RWPE1 (cell line): ENCODE results near the gene LIMK1.
A peak's percentile ranks its signal among the peaks of the same experiment; 100 is the strongest.

ENCODE experiments used
- CTCF ChIA-PET: fragments of 350-600 bp; sonication (Branson Sonifier 250); formaldehyde crosslinking; extraction: SDS; loops from one replicate; lab custom pipeline; 2021; lab: Yijun Ruan, JAX
- POLR2A ChIA-PET: fragments of 400-600 bp; formaldehyde crosslinking; extraction: SDS; loops from one replicate; lab custom pipeline; 2020; ENCODE audit warnings: antibody characterized with exemption; ENCODE audit not compliant: low non-redundant PET; lab: Yijun Ruan, JAX
- DNase-seq: peaks from one replicate; pipeline ENCODE4 v3.0.0; 2012; ENCODE audit warnings: low spot score
- H3K27ac ChIP-seq: fragments of 450-650 bp; 2 replicates; pipeline ENCODE4 v1.5.1; 2017
- TF ChIP-seq, protein P1 (sequence below): fragments of 450-650 bp; conservative IDR thresholded peaks from 2 replicates; pipeline ENCODE4 v1.5.1; 2017; ENCODE audit warnings: low read depth, mild to moderate bottlenecking

Gene LIMK1

DNA sequence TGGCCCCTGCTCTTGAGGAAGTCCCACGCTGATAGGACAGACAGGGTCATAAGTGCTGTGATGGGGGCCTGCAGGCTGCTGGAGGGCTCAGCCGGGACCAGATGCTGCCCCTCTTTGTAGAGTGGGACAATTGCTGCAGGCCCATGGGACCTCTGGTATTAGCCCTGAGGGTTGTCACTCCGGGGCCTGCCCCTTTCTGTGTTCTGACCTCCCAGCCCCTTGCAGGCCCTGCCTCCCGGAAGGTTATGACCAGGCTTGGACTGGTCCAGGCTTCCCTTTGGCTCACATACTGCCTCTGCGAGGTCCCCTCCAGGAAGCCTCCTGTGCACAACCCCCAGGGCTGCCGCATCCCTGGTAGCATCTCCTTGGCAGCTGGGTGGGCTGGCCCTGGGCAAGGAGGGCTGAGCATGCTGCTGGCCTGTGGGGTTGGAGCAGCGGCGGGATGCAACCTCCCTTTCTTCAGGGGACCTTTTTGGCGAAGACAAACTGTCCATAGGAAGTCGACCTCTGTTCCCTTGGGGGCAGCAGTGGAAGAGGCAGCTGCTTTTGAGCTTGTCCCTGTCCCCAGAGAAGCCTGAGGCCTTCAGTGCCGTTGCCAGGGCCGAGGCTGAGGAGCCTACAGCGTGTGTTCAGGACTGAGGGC is 8.8 kb downstream of the LIMK1 start:
- ChIA-PET CTCF (no interaction called here), POLR2A (no interaction called here)
- peak overlapping the region; percentile 93 for H3K27ac ChIP-seq
- TF ChIP-seq, protein P1, sequence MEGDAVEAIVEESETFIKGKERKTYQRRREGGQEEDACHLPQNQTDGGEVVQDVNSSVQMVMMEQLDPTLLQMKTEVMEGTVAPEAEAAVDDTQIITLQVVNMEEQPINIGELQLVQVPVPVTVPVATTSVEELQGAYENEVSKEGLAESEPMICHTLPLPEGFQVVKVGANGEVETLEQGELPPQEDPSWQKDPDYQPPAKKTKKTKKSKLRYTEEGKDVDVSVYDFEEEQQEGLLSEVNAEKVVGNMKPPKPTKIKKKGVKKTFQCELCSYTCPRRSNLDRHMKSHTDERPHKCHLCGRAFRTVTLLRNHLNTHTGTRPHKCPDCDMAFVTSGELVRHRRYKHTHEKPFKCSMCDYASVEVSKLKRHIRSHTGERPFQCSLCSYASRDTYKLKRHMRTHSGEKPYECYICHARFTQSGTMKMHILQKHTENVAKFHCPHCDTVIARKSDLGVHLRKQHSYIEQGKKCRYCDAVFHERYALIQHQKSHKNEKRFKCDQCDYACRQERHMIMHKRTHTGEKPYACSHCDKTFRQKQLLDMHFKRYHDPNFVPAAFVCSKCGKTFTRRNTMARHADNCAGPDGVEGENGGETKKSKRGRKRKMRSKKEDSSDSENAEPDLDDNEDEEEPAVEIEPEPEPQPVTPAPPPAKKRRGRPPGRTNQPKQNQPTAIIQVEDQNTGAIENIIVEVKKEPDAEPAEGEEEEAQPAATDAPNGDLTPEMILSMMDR: no peak
- no peak for DNase-seq

DNA sequence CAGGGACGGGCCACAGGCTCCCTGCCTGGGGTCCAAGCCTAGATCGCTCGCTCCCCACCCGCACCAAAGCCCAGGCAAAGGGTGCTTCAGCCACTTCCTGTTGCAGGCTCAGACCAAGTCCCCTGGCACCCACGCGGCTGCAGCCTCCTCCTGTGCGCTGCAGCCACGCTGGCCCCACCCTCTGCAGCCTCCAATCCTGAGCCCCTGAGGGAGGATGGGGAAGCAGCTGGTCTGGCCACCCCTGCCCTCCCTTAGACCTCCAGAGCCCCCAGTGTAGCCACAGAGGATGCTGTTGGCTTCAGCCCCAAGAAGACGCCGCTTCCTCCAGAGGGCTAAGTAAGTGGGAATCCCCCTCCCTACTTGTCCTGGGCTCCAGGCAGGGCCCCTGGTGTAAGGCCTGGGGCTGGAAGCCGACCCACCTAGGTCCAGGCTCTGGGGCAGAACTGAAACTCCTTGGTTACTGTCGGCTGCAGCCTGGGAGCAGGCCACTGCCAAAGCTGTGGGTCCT is 9.4 kb downstream of the LIMK1 start:
- TF ChIP-seq, protein P1: no peak
- ChIA-PET POLR2A (no interaction called here), CTCF (interaction anchor here (0.6 kb wide), 1 partner anchor 96 kb away, joined by 3 read pairs; no protein-coding TSS in a partner anchor)
- DNase-seq: no peak
- H3K27ac ChIP-seq: peak overlapping the region; percentile 93

DNA sequence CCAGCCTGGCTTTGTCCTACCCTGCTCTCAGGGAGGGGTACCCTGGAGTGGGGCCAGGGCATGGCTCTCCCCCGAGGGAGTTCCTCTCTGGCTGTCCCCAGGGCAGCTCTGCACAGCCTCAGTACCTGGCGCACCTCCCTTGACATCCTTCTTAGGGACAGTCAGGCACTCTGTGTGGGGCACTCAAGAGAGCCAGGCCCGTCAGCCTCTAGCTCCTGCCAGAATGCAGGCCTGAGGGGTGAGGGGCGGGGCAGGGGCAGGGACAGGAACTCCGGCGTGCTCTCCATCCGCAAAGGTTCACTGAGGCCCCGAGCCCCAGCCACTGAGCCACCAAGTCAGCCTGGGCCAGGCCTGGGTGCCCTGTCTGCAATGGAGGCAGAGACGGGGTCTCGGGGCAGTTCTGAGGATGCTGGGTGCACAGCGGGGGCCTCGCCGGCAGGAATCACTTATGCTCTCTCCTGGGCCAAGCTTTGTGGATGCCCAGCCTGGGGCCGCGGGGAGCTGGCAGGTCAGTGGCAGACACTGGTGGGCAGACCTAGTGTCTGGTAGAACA is 10.1 kb downstream of the LIMK1 start:
- POLR2A ChIA-PET: no interaction called here
- CTCF ChIA-PET: interaction anchor here (0.6 to 0.7 kb wide), 2 partner anchors 26 to 95 kb away, joined by 3 read pairs; no protein-coding TSS in a partner anchor
- TF ChIP-seq, protein P1: no peak
- DNase-seq: no peak
- H3K27ac ChIP-seq: peak overlapping the region; percentile 93

DNA sequence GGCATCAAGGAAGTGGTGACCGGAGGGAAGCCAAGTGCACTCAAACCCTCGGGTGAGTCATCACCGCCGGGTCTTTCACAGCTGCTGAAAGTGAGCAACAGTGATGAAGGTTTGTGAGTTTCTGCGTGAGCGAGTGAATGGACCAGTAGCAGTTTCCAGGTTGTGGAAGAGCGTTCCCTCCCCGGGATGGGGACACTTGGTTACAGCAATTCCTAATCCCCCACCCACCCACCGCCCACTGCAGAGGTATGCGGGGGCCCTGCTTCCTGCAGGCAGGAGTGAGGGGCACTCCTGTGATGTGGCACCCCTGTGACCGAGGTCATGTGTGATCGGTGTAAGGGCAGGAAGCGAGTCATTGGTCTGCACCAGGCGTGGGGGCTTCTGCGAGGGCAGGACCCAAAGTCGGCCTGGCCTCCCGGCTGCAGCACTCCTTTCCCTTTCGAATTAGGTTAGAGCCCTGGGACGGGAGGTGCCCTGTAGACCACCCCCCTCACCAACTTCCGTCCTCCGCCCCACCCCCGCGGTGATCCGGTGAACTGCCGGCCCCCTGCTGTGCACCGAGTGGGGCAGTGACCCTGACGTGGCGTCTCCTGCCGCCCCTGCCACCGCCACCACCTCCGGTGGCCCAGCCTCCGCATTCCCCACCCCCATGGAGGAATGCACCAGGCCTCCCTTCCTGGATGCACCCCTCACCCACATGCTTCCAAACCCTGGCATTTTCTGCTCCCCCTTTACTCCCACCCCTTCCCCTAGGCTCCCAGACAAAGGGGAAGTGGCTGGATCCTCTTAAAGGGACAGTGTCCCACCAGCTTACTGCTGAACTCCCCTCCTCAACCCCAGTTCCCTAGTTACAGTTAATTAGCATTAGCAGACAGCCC is 10.9 kb downstream of the LIMK1 start:
- CTCF ChIA-PET: interaction anchor here (0.7 kb wide), 1 partner anchor 26 kb away, joined by 3 read pairs; no protein-coding TSS in a partner anchor
- peak overlapping the region; percentile 93 for H3K27ac ChIP-seq
- DNase-seq: peak; percentile 84

DNA sequence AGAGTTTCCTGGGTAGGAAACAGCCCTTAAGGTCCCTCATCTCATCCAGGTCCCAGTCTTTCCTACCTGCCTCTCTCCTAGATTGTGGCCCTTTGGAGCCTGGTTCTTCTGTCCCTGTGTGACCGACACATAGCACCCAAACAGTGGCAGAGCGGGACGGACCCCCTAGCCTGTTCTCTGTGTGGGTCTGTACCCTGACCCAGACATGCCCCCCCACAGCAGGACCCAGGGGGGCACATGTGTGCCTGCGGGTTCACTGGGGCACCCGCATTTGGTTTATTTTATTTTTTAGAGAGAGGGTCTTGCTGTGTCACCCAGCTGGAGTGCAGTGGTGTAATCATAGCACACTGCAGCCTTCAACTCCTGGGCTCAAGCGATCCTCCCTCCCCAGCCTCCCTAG is 11.5 kb downstream of the LIMK1 start:
- ChIA-PET POLR2A (no interaction called here), CTCF (no interaction called here)
- TF ChIP-seq, protein P1: no peak
- no peak for DNase-seq
- H3K27ac ChIP-seq: peak overlapping the region; percentile 93

More for the DNA sequence above, 10.9 kb downstream of the LIMK1 start:
- POLR2A ChIA-PET: no interaction called here
- TF ChIP-seq, protein P1: no peak

DNA sequence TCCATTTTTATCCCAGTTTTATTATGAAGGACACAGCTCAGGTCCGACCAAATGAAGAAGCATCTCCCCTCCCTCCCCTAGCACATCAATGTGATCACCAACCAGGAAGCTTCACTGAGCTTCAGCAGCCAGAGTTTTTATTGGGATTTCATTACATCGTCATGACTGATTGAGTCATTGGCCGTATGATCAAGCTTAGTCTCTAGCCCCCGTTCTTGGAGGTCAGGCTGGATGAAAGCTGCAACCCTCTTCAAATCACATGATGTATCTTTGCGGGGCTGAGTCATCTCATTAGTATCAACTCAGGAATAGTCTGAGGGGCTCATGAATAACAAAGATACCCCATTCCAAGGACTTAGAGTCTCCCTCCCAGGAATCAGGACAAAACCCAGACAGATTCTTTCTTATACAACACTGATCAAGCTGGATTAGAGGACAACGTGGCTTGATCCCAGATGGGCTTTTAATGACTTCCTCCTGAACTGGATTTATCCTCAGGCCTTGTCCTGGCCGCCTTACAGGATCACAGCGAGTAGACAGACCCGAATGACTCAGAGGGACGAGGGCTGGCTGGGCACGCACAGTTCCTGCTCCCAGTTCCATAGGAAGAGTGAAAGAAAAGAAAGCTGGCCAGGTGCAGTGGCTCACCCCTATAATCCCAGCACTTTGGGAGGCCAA is 14.5 kb downstream of the LIMK1 start:
- CTCF ChIA-PET: interaction anchor here (0.6 kb wide), 1 partner anchor 108 kb away, joined by 3 read pairs; no protein-coding TSS in a partner anchor
- TF ChIP-seq, protein P1: no peak
- POLR2A ChIA-PET: no interaction called here
- peak; percentile 85 for DNase-seq
- H3K27ac ChIP-seq: peak overlapping the region; percentile 93
